HL-60 (cell line): Measurements from ENCODE around the gene RIPPLY3.

Experiments used
- POLR2AphosphoS5 ChIP-seq: IDR thresholded peaks from 2 replicates; pipeline ENCODE4 v1.6.1; 2012; ENCODE audit warnings: low read depth
- TF ChIP-seq, protein P1 (sequence below): IDR thresholded peaks from one replicate; pipeline ENCODE4 v1.5.1; 2011; ENCODE audit warnings: low read length, control low read depth, inconsistent platforms; ENCODE audit not compliant: insufficient read depth

DNA sequence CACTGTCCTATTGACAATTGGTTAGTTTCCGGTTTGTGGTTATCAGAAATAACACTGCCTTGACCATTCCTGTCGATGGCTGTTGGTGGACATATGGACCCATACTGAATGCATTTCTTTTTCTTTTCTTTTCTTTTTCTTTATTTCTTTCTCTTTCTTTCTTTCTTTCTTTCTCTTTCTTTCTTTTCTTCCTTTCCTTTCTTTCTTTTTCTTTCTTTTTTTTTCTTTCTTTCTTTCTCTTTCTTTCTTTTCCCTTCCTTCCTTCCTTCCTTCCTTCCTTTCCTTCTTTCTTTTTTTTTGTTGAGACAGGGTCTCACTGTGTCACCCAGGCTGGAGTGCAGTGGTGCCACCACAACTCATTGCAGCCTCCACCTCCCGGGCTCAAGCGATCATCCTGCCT is 24.4 kb downstream of the RIPPLY3 start:
- no peak for TF ChIP-seq POLR2AphosphoS5
- TF ChIP-seq, protein P1, sequence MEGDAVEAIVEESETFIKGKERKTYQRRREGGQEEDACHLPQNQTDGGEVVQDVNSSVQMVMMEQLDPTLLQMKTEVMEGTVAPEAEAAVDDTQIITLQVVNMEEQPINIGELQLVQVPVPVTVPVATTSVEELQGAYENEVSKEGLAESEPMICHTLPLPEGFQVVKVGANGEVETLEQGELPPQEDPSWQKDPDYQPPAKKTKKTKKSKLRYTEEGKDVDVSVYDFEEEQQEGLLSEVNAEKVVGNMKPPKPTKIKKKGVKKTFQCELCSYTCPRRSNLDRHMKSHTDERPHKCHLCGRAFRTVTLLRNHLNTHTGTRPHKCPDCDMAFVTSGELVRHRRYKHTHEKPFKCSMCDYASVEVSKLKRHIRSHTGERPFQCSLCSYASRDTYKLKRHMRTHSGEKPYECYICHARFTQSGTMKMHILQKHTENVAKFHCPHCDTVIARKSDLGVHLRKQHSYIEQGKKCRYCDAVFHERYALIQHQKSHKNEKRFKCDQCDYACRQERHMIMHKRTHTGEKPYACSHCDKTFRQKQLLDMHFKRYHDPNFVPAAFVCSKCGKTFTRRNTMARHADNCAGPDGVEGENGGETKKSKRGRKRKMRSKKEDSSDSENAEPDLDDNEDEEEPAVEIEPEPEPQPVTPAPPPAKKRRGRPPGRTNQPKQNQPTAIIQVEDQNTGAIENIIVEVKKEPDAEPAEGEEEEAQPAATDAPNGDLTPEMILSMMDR, result no peak
